NCI-H524 treated with DMSO at 0.1 percent for 48 hours (cell line): ENCODE results near the gene STX12.
A peak's percentile ranks its signal among the peaks of the same experiment; 100 is the strongest.

Experiments used
- DNase-seq: peaks from one replicate; lab custom pipeline; 2025; lab: John Stamatoyannopoulos, UW

STX12 gene

GRCh38 chr1:27772932-27773825, at the start of gene STX12:
Gene STX12, plus strand, starts transcription at chr1:27773219. Its CDS starts 89 bp downstream, at chr1:27773308.
- peak; percentile 91 for DNase-seq

- no peak for DNase-seq
These were observed 48.1 kb upstream of the STX12 start for GRCh38 chr1:27724961-27725373.

GRCh38 chr1:27725374-27726172, 47.4 kb upstream of the STX12 start, which contains the start of gene FAM76A:
Gene FAM76A, plus strand, starts transcription at chr1:27725961. Its CDS starts 120 bp downstream, at chr1:27726081.
- DNase-seq, result peak; percentile 85

GRCh38 chr1:27726173-27727044, 46.6 kb upstream of the STX12 start:
- no peak for DNase-seq

- no peak for DNase-seq
These were observed 45.9 kb upstream of the STX12 start for GRCh38 chr1:27727126-27727525.

GRCh38 chr1:27736252-27736651, 36.8 kb upstream of the STX12 start:
- no peak for DNase-seq

- DNase-seq, result no peak
These were observed 31.9 kb upstream of the STX12 start for GRCh38 chr1:27741121-27741520.

- no peak for DNase-seq
These were observed 28.5 kb upstream of the STX12 start for GRCh38 chr1:27744556-27744955.

- no peak for DNase-seq
These were observed 27.6 kb upstream of the STX12 start for GRCh38 chr1:27745466-27745865.

- no peak for DNase-seq
These were observed 20.7 kb upstream of the STX12 start for GRCh38 chr1:27752360-27752759.

GRCh38 chr1:27755286-27755685, 17.7 kb upstream of the STX12 start:
- no peak for DNase-seq

- no peak for DNase-seq
These were observed 17.2 kb upstream of the STX12 start for GRCh38 chr1:27755865-27756264.

GRCh38 chr1:27759236-27759635, 13.8 kb upstream of the STX12 start:
- no peak for DNase-seq

- DNase-seq, result no peak
These were observed 12.6 kb upstream of the STX12 start for GRCh38 chr1:27760426-27760825.

- no peak for DNase-seq
These were observed 11.0 kb upstream of the STX12 start for GRCh38 chr1:27762033-27762432.

GRCh38 chr1:27763358-27763757, 9.7 kb upstream of the STX12 start:
- DNase-seq, result no peak

- no peak for DNase-seq
These were observed 2.7 kb upstream of the STX12 start for GRCh38 chr1:27770293-27770830.

GRCh38 chr1:27772036-27772931, 735 bp upstream of the STX12 start:
- no peak for DNase-seq

GRCh38 chr1:27773826-27774445, 917 bp downstream of the STX12 start:
- no peak for DNase-seq

- no peak for DNase-seq
These were observed 1.6 kb downstream of the STX12 start for GRCh38 chr1:27774654-27775053.
